HEK293 (cell line): ENCODE data around the gene KBTBD8.

Source experiments
- SP2 ChIP-seq: fragments of 450-650 bp; formaldehyde crosslinking; IDR thresholded peaks from 2 replicates; pipeline ENCODE4 v1.5.1; 2016; ENCODE audit warnings: missing biosample characterization, missing genetic modification characterization
- TCF7L2 ChIP-seq: IDR thresholded peaks from 2 replicates; pipeline ENCODE4 v1.6.1; 2011; ENCODE audit warnings: low read depth, mild to moderate bottlenecking, inconsistent platforms, low read length, moderate library complexity, borderline replicate concordance
- WT1 ChIP-seq: fragments of 450-650 bp; formaldehyde crosslinking; IDR thresholded peaks from 2 replicates; pipeline ENCODE4 v1.5.1; 2016; ENCODE audit warnings: missing biosample characterization, missing genetic modification characterization
- ZFP3 ChIP-seq: fragments of 450-650 bp; formaldehyde crosslinking; IDR thresholded peaks from 2 replicates; pipeline ENCODE4 v1.5.1; 2016; ENCODE audit warnings: low read depth, missing biosample characterization, missing genetic modification characterization
- ZNF174 ChIP-seq: fragments of 450-650 bp; formaldehyde crosslinking; IDR thresholded peaks from 2 replicates; pipeline ENCODE4 v1.5.0; 2017; ENCODE audit warnings: missing biosample characterization, mild to moderate bottlenecking, missing genetic modification characterization
- ZNF274 ChIP-seq, 2 experiments: fragments of 200-500 bp in 1 of 2; fragments of 450-650 bp in 1 of 2; sonication (Bioruptor generic) in 1 of 2; formaldehyde crosslinking in 1 of 2; IDR thresholded peaks; 2 replicates each; pipeline versions ENCODE4 v1.5.1 to v1.6.1; 2014 to 2016; ENCODE audit warnings: borderline replicate concordance in 1 of 2, inconsistent platforms in 1 of 2, low read length in 1 of 2, missing biosample characterization in 1 of 2, missing genetic modification characterization in 1 of 2
- ZNF530 ChIP-seq: fragments of 450-650 bp; formaldehyde crosslinking; IDR thresholded peaks from 2 replicates; pipeline ENCODE4 v1.5.1; 2016; ENCODE audit warnings: low read depth, missing biosample characterization, missing genetic modification characterization
- ZNF558 ChIP-seq: fragments of 450-650 bp; formaldehyde crosslinking; IDR thresholded peaks from 2 replicates; pipeline ENCODE4 v1.5.1; 2016; ENCODE audit warnings: missing biosample characterization, missing genetic modification characterization
- ZNF660 ChIP-seq: fragments of 450-650 bp; IDR thresholded peaks from 2 replicates; pipeline ENCODE4 v1.5.1; 2018; ENCODE audit warnings: missing biosample characterization, mild to moderate bottlenecking, missing genetic modification characterization
- ZNF76 ChIP-seq: fragments of 450-650 bp; formaldehyde crosslinking; IDR thresholded peaks from 2 replicates; pipeline ENCODE4; 2016; ENCODE audit warnings: low read depth, missing biosample characterization, missing genetic modification characterization, borderline replicate concordance
- ZSCAN16 ChIP-seq: fragments of 450-650 bp; formaldehyde crosslinking; IDR thresholded peaks from 2 replicates; pipeline ENCODE4 v1.5.1; 2016; ENCODE audit warnings: missing biosample characterization, missing genetic modification characterization
- TF ChIP-seq, protein P1 (sequence below): fragments of 450-650 bp; formaldehyde crosslinking; IDR thresholded peaks from 2 replicates; pipeline ENCODE4 v1.5.1; 2016; ENCODE audit warnings: missing biosample characterization, missing genetic modification characterization

- TF ChIP-seq WT1 (tag by site-specific recombination) = no peak
- TF ChIP-seq, protein P1, sequence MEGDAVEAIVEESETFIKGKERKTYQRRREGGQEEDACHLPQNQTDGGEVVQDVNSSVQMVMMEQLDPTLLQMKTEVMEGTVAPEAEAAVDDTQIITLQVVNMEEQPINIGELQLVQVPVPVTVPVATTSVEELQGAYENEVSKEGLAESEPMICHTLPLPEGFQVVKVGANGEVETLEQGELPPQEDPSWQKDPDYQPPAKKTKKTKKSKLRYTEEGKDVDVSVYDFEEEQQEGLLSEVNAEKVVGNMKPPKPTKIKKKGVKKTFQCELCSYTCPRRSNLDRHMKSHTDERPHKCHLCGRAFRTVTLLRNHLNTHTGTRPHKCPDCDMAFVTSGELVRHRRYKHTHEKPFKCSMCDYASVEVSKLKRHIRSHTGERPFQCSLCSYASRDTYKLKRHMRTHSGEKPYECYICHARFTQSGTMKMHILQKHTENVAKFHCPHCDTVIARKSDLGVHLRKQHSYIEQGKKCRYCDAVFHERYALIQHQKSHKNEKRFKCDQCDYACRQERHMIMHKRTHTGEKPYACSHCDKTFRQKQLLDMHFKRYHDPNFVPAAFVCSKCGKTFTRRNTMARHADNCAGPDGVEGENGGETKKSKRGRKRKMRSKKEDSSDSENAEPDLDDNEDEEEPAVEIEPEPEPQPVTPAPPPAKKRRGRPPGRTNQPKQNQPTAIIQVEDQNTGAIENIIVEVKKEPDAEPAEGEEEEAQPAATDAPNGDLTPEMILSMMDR (tag by site-specific recombination) = no peak
- no peak for TF ChIP-seq TCF7L2
- no peak for TF ChIP-seq ZNF530 (tag by site-specific recombination)
- TF ChIP-seq ZNF174 (tag by site-specific recombination) = no peak
- no peak for TF ChIP-seq ZSCAN16 (tag by site-specific recombination)
- TF ChIP-seq ZNF558 (tag by site-specific recombination) = no peak
- TF ChIP-seq SP2 (tag by site-specific recombination) = no peak
- no peak for TF ChIP-seq ZNF660
- no peak for TF ChIP-seq ZNF274 (IDR thresholded peaks at IDR 0.05; ENCODE audit: low read length)
- TF ChIP-seq ZNF274 (tag by site-specific recombination; IDR thresholded peaks at IDR 0.05; ENCODE audit: borderline replicate concordance) = no peak
- no peak for TF ChIP-seq ZNF76
- TF ChIP-seq ZFP3 (tag by site-specific recombination) = no peak
Observed at GRCh38 chr3:66989241-66989640, 8.9 kb upstream of the KBTBD8 start.
